ENCODE results near the gene PTOV1. TPM values are rescaled to one million over a fixed set of nuclear protein-coding genes. Genes with fewer than 3 reads are reported as not detected.

PTOV1 gene
- total and polyA plus RNA-seq, 2 donors (not counting 1 experiment from before 2014, with no cell fraction given), result 144 to 230 TPM

DNA sequence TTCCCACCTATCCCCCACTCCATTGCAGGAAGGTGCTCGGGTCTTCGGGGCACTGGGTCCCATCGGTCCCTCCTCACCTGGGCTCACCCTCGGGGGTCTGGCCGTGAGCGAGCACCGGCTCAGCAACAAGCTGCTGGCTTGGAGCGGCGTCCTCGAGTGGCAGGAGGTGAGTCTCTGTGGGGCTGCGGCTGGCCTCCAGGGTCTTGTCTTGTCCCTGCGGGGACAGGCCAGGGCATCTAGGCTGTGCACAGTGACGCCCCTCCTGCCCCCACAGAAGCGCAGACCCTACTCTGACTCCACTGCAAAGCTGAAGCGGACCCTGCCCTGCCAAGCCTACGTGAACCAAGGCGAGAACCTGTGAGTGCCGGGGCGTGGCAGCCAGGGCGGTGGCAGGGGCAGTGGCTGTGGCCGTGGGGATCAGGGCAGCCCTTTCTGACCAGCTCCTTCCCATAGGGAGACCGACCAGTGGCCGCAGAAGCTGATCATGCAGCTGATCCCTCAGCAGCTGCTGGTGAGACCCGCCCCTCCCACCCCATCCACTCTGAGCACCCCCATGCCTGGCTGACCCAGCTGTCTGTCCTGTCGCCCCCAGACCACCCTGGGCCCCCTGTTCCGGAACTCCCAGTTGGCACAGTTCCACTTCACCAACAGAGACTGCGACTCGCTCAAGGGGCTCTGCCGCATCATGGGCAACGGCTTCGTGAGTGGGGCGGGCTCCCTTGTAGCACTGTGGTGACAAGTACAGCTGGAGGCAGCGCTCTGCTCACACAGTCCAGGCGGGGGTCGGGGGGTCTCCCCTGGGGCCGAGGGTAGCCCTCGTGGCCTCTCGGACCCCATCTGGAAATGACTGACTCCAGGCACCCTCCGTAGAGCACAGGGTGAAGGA is 3.7 kb downstream of the PTOV1 start:
- DNase-seq (peak; percentile 38), ATAC-seq (ENCODE audit: low read depth) (no peak)
- POLR2A ChIA-PET, result interaction anchor here (0.6 to 1.5 kb wide), 2 partner anchors 36 to 159 kb away, joined by 3 read pairs; no protein-coding TSS in a partner anchor
- peaks cover 27% of the 10 kb centered on the region for H3K4me1 Mint-ChIP-seq
- Histone ChIP-seq H3K27ac (ENCODE audit: low read length in 2 of 2) (no peak overlapping the region), H3K36me3 (replicated peaks in 1 of 2; ENCODE audit: control extremely low read depth in 1 of 2, control insufficient read depth in 1 of 2, extremely low read depth in 1 of 2, insufficient read depth in 2 of 2, low read length in 1 of 2) (peaks cover 0 to 38% of the 10 kb centered on the region in 2 experiments), H3K4me1 (ENCODE audit: control insufficient read depth in 2 of 2, insufficient read depth in 2 of 2, low read length in 2 of 2) (peaks cover 22 to 32% of the 10 kb centered on the region in 2 donors), H3K4me3 (ENCODE audit: control extremely low read depth in 1 of 5, extremely low read depth in 1 of 5, insufficient read depth in 1 of 5, low read depth in 2 of 5, low read length in 4 of 5) (no peak overlapping the region), H3K9me3 (ENCODE audit: control extremely low read depth in 1 of 3, control insufficient read depth in 2 of 3, insufficient read depth in 1 of 3, low read length in 2 of 3) (peaks cover 0 to under 1% (median 0%) of the 10 kb centered on the region in 3 donors), H4K20me1 (ENCODE audit: control insufficient read depth, insufficient read depth, low read length, poor library complexity, severe bottlenecking) (peaks cover 75% of the 10 kb centered on the region), H2AFZ (ENCODE audit: insufficient read depth, low read depth, low read length, poor library complexity, severe bottlenecking) (no peak overlapping the region), H3K9ac (ENCODE audit: low read length) (no peak overlapping the region), H3K27me3 (replicated peaks in 1 of 4; ENCODE audit: control extremely low read depth in 1 of 4, control insufficient read depth in 3 of 4, insufficient read depth in 4 of 4, low read length in 3 of 4) (no peaks in the 10 kb centered on the region), H3K79me2 (ENCODE audit: control insufficient read depth, insufficient read depth, low read length) (peaks cover 33% of the 10 kb centered on the region), H3K4me2 (replicated peaks; ENCODE audit: low read depth, low read length, poor library complexity, severe bottlenecking) (no peak overlapping the region)
- no peaks in the 10 kb centered on the region for H3K27me3 Mint-ChIP-seq
- no peak overlapping the region for H3K4me3 Mint-ChIP-seq
- TF ChIP-seq, protein P1, sequence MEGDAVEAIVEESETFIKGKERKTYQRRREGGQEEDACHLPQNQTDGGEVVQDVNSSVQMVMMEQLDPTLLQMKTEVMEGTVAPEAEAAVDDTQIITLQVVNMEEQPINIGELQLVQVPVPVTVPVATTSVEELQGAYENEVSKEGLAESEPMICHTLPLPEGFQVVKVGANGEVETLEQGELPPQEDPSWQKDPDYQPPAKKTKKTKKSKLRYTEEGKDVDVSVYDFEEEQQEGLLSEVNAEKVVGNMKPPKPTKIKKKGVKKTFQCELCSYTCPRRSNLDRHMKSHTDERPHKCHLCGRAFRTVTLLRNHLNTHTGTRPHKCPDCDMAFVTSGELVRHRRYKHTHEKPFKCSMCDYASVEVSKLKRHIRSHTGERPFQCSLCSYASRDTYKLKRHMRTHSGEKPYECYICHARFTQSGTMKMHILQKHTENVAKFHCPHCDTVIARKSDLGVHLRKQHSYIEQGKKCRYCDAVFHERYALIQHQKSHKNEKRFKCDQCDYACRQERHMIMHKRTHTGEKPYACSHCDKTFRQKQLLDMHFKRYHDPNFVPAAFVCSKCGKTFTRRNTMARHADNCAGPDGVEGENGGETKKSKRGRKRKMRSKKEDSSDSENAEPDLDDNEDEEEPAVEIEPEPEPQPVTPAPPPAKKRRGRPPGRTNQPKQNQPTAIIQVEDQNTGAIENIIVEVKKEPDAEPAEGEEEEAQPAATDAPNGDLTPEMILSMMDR (IDR thresholded peaks at IDR 0.05), result no peak
- TF ChIP-seq EZH2 (IDR thresholded peaks at IDR 0.05; ENCODE audit: borderline replicate concordance, insufficient read depth, low read depth, low read length, poor library complexity, severe bottlenecking), result no peak
- H3K9me3 Mint-ChIP-seq (ENCODE audit: insufficient read depth), result no peaks in the 10 kb centered on the region
- CTCF ChIA-PET, result no interaction called here
- H3K27ac Mint-ChIP-seq, result no peak overlapping the region
- intact Hi-C loops (cut with micrococcal nuclease), result no loop called here
- WGBS (ENCODE audit: insufficient coverage), result 93% methylated on average over 37 of the region's 39 CpGs

GRCh38 chr19:49855277-49855675 is 4.3 kb downstream of the PTOV1 start:
- 95% methylated on average over 12 of the region's 12 CpGs for WGBS (ENCODE audit: insufficient coverage)
- peaks cover 26% of the 10 kb centered on the region for H3K79me2 ChIP-seq (ENCODE audit: control insufficient read depth, insufficient read depth, low read length)
- H3K4me2 ChIP-seq (replicated peaks; ENCODE audit: low read depth, low read length, poor library complexity, severe bottlenecking), result no peak overlapping the region
- Mint-ChIP-seq H3K9me3 (ENCODE audit: insufficient read depth) (no peaks in the 10 kb centered on the region), H3K4me3 (no peak overlapping the region), H3K4me1 (peaks cover 20% of the 10 kb centered on the region), H3K27ac (peak overlapping the region; percentile 65), H3K27me3 (no peaks in the 10 kb centered on the region)
- intact Hi-C loops (cut with micrococcal nuclease), result no loop called here
- DNase-seq (peak; percentile 44), ATAC-seq (ENCODE audit: low read depth) (no peak)
- H3K4me1 ChIP-seq (ENCODE audit: control insufficient read depth in 2 of 2, insufficient read depth in 2 of 2, low read length in 2 of 2), result peaks cover 17 to 25% of the 10 kb centered on the region in 2 donors
- H4K20me1 ChIP-seq (ENCODE audit: control insufficient read depth, insufficient read depth, low read length, poor library complexity, severe bottlenecking), result peaks cover 82% of the 10 kb centered on the region
- H3K27me3 ChIP-seq (replicated peaks in 1 of 4; ENCODE audit: control extremely low read depth in 1 of 4, control insufficient read depth in 3 of 4, insufficient read depth in 4 of 4, low read length in 3 of 4), result no peaks in the 10 kb centered on the region
- H3K36me3 ChIP-seq (replicated peaks in 1 of 2; ENCODE audit: control extremely low read depth in 1 of 2, control insufficient read depth in 1 of 2, extremely low read depth in 1 of 2, insufficient read depth in 2 of 2, low read length in 1 of 2), result peaks cover 0 to 43% of the 10 kb centered on the region in 2 experiments
- no peaks in the 10 kb centered on the region for H3K9me3 ChIP-seq (ENCODE audit: control extremely low read depth in 1 of 3, control insufficient read depth in 2 of 3, insufficient read depth in 1 of 3, low read length in 2 of 3)
- no peak overlapping the region for H2AFZ ChIP-seq (ENCODE audit: insufficient read depth, low read depth, low read length, poor library complexity, severe bottlenecking)
- no peak overlapping the region for H3K4me3 ChIP-seq (ENCODE audit: control extremely low read depth in 1 of 5, extremely low read depth in 1 of 5, insufficient read depth in 1 of 5, low read depth in 2 of 5, low read length in 4 of 5)
- peak overlapping the region in 1 of 2 donors; percentile 3 for H3K27ac ChIP-seq (ENCODE audit: low read length in 2 of 2)
- TF ChIP-seq, protein P1 (IDR thresholded peaks at IDR 0.05), result no peak
- no peak for TF ChIP-seq EZH2 (IDR thresholded peaks at IDR 0.05; ENCODE audit: borderline replicate concordance, insufficient read depth, low read depth, low read length, poor library complexity, severe bottlenecking)
- H3K9ac ChIP-seq (ENCODE audit: low read length), result no peak overlapping the region
- ChIA-PET CTCF (no interaction called here), POLR2A (interaction anchor here (0.6 kb wide), 1 partner anchor 160 kb away, joined by 3 read pairs; no protein-coding TSS in a partner anchor)
